ENCODE data around the gene RPSA.
"Not testable (repeated sequence)": the region's sequence is repeated elsewhere in the genome, so short reads cannot be mapped to it uniquely, and the experiment has no call there.

RPSA gene

DNA sequence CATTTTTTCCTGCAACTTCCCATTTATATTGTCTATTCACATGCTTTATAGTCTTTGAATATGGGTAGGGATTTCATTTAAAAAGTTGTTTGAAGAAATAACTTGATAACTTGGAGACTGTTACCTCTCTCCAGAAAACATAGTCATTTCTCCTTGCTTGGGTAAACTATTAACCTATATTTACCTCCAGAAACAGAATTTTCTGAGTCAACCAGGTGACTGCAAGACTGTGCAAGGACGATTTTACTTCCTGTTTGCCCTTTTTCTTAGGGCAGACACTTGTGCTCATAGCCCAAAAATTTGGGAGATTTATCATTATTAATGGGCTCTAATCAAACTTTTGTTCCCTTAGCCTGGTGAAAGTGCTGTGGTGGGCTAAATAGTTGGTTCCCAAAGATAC, 46.6 kb downstream of the RPSA start:
- DNase-seq (ENCODE audit: insufficient read length, low spot score) (no peak), FAIRE-seq (no peak)
- no peak for TF ChIP-seq TAF1 (IDR thresholded peaks at IDR 0.05; ENCODE audit: low read depth, low read length)
- no peak for TF ChIP-seq PAX5 (IDR thresholded peaks at IDR 0.05; ENCODE audit: insufficient read depth, low read length, severe bottlenecking)
- TF ChIP-seq POU2F2 (IDR thresholded peaks at IDR 0.05; ENCODE audit: low read depth, low read length), result no peak
- TF ChIP-seq POLR2AphosphoS5 (IDR thresholded peaks at IDR 0.05; ENCODE audit: low read depth, low read length), result no peak
- no peak for TF ChIP-seq POLR2A (IDR thresholded peaks at IDR 0.05; ENCODE audit: low read depth, low read length)
- no peak for TF ChIP-seq SPI1 (IDR thresholded peaks at IDR 0.05; ENCODE audit: low read depth, low read length)

GRCh38 chr3:39453872-39454271, 47.4 kb downstream of the RPSA start:
- DNase-seq (ENCODE audit: insufficient read length, low spot score); FAIRE-seq: not testable (repeated sequence)

- TF ChIP-seq PAX5 (IDR thresholded peaks at IDR 0.05; ENCODE audit: insufficient read depth, low read length, severe bottlenecking) (no peak), TAF1 (IDR thresholded peaks at IDR 0.05; ENCODE audit: low read depth, low read length) (no peak), POLR2A (IDR thresholded peaks at IDR 0.05; ENCODE audit: low read depth, low read length) (no peak), POLR2AphosphoS5 (IDR thresholded peaks at IDR 0.05; ENCODE audit: low read depth, low read length) (no peak), SPI1 (IDR thresholded peaks at IDR 0.05; ENCODE audit: low read depth, low read length) (no peak)
- DNase-seq (ENCODE audit: insufficient read length, low spot score) (no peak), FAIRE-seq (no peak)
Measured at GRCh38 chr3:39454591-39455217, 48.2 kb downstream of the RPSA start.

GRCh38 chr3:39456159-39456558, 49.6 kb downstream of the RPSA start:
- TF ChIP-seq TAF1 (IDR thresholded peaks at IDR 0.05; ENCODE audit: low read depth, low read length), result no peak
- no peak for TF ChIP-seq POLR2A (IDR thresholded peaks at IDR 0.05; ENCODE audit: low read depth, low read length)
- DNase-seq (ENCODE audit: insufficient read length, low spot score) (no peak), FAIRE-seq (no peak)

DNA sequence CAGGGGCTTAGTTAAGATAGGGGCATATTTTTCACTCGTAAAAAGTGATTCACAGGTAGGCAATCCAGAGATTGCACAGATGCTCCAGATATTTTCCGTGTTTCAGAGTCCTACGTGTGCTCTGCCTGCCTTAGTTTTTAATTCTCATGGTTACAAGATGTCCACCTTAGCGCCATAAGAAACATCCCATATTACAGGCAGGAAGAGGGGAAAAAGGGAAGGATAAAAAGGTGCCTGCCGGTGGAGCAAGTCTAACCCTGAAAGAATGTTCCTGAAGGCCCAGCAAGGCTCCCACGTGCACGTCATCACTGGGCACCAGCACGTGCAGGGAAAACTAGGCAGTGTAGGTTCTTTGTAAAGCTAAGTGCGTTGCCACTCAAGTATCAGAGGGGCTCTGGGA, 50.8 kb downstream of the RPSA start:
- FAIRE-seq, result no peak
- TF ChIP-seq POLR2AphosphoS5 (IDR thresholded peaks at IDR 0.05; ENCODE audit: low read depth, low read length) (no peak), TAF1 (IDR thresholded peaks at IDR 0.05; ENCODE audit: low read depth, low read length) (no peak), SPI1 (IDR thresholded peaks at IDR 0.05; ENCODE audit: low read depth, low read length) (no peak), POU2F2 (IDR thresholded peaks at IDR 0.05; ENCODE audit: low read depth, low read length) (no peak), POLR2A (IDR thresholded peaks at IDR 0.05; ENCODE audit: low read depth, low read length) (no peak), PAX5 (IDR thresholded peaks at IDR 0.05; ENCODE audit: insufficient read depth, low read length, severe bottlenecking) (no peak)
- DNase-seq (ENCODE audit: insufficient read length, low spot score), result no peak

DNA sequence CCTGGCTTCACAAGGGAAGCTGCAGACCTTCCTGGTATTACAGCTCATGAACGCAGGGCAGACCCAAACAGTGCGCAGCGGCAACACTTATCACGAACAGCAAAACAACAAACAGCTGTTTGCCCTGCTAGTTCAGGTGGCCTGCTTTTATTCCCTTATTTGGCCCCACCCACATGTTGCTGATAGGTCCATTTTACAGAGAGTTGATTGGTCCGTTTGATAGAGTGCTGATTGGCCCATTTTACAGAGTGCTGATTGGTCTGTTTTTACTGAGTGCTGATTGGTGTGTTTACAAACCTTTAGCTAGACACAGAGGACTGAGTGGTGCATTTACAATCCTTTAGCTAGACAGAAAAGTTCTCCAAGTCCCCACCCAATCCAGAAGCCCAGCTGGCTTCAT, 52.1 kb downstream of the RPSA start:
- not testable (repeated sequence) for DNase-seq (ENCODE audit: insufficient read length, low spot score); FAIRE-seq

- FAIRE-seq (no peak), DNase-seq (ENCODE audit: insufficient read length, low spot score) (no peak)
- TF ChIP-seq POU2F2 (IDR thresholded peaks at IDR 0.05; ENCODE audit: low read depth, low read length), result no peak
- no peak for TF ChIP-seq POLR2A (IDR thresholded peaks at IDR 0.05; ENCODE audit: low read depth, low read length)
- no peak for TF ChIP-seq SPI1 (IDR thresholded peaks at IDR 0.05; ENCODE audit: low read depth, low read length)
- TF ChIP-seq PAX5 (IDR thresholded peaks at IDR 0.05; ENCODE audit: insufficient read depth, low read length, severe bottlenecking), result no peak
- no peak for TF ChIP-seq POLR2AphosphoS5 (IDR thresholded peaks at IDR 0.05; ENCODE audit: low read depth, low read length)
- TF ChIP-seq TAF1 (IDR thresholded peaks at IDR 0.05; ENCODE audit: low read depth, low read length), result no peak
Measured at GRCh38 chr3:39460677-39461076, 54.2 kb downstream of the RPSA start.
